GM18873 (cell line): Measurements from ENCODE around the gene OR10A2.
A peak's percentile ranks its signal among the peaks of the same experiment; 100 is the strongest.
"Not testable (repeated sequence)": the region's sequence is repeated elsewhere in the genome, so short reads cannot be mapped to it uniquely, and the experiment has no call there.

ENCODE experiments used
- ATAC-seq: cut with Tn5 transposase; IDR thresholded peaks from one replicate; pipeline ENCODE4 v1.9.1; 2021; ENCODE audit warnings: mild to moderate bottlenecking, moderate library complexity, moderate number of reproducible peaks; ENCODE audit not compliant: unreplicated experiment, low FRiP score

OR10A2 gene

GRCh38 chr11:6876914-6877313 is 14.1 kb downstream of the OR10A2 start:
- no peak for ATAC-seq

DNA sequence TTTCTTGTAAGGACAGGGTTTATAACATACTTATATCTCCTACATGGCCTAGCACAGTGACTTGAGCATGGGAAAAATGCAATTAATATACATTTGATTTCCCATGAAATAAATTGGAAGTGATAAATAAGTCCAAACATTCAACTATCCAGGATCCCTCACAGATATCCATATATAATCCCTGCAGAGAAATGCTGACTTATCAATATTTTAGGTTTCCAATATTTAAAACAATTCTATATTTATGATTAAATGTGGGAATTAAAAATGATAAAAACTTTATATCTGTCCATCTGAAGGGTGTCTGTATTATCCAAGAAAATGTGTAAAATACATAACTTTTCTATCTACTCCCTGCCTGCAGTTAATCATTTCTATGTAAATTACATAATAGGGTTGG is 19.9 kb downstream of the OR10A2 start:
- ATAC-seq: no peak

- not testable (repeated sequence) for ATAC-seq
These were observed 24.9 kb downstream of the OR10A2 start for GRCh38 chr11:6887711-6888110.

GRCh38 chr11:6888830-6889229 is 26.0 kb downstream of the OR10A2 start:
- ATAC-seq: no peak

DNA sequence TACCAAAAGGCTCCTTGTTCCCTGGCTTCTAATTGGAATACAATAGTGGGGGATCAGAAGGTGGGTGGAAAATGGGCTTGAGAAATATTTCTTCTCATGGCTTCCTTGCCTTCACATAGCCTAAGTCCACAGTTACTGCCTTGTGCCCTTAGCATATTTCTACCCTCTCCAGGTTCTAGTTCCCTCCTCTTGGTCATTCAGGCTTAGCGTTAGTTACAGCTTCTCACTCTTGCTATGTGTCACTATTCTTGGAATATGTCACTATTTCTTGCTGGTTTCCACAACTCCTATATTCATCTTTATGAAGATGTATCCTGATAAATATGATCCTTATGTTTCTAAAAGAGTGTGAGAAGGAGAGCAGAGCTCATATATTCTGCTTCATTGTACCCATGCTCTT is 27.0 kb downstream of the OR10A2 start:
- ATAC-seq: no peak

DNA sequence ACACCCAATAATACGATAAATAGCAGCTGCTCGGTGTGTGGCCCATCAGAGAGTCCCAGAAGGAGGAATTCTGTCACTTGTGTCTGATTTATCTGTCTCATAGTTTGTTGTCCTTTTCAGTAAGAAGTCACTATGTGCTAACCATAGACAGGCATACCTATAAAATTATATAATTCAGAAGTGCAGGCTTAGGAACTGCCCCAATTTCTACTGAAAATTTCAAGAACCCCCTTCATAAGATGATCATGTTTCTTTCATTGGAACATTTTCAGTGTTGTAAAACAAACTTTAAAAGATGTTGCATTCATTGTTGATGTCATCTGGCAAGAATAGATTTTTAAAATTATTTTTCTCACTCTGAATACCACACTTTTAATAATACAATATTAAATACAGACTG is 29.5 kb downstream of the OR10A2 start, which contains the start of gene OR2D2:
Gene OR2D2, minus strand, starts transcription at position 101 of the 400 bp plus-strand sequence. Its CDS starts 0 bp downstream, at position 101.
- no peak for ATAC-seq

GRCh38 chr11:6894097-6894496 is 31.2 kb downstream of the OR10A2 start:
- ATAC-seq: no peak

DNA sequence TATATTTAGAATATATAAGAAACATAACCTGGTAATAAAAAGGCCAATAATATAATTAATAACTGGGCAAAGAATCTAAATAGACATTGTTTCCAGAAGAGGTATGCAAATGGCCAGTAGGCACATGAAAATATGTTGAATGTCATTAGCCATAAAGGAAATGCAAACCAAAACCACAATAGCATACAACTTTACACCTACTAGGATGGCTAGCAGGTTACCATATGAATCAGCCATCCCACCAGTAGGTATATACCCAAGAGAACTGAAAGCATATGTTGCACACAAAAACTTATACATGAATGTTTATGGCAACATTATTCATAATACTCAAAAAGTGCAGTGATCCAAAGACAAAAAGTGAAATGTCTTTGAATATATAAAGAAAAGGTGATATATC is 32.2 kb downstream of the OR10A2 start:
- peak; percentile 79 for ATAC-seq

DNA sequence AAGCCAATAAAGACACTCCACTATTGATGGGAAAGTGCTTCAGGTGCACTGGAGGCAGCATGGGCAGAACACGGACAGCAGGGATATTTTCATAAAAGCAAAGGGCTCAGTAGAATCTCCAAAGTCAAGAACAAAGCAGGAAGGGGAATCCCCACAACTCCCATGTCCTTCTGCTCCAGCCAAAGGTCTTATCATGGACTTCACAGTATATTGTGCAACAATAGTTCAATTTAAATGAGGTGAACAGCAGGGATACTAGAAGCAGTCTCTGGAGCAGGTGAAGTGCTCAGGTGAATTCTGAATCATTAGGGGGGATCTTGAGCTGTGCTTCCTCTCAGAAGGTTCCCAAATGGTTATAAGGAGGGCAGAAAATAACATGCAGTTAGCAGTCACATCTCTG is 36.1 kb downstream of the OR10A2 start:
- ATAC-seq: no peak

DNA sequence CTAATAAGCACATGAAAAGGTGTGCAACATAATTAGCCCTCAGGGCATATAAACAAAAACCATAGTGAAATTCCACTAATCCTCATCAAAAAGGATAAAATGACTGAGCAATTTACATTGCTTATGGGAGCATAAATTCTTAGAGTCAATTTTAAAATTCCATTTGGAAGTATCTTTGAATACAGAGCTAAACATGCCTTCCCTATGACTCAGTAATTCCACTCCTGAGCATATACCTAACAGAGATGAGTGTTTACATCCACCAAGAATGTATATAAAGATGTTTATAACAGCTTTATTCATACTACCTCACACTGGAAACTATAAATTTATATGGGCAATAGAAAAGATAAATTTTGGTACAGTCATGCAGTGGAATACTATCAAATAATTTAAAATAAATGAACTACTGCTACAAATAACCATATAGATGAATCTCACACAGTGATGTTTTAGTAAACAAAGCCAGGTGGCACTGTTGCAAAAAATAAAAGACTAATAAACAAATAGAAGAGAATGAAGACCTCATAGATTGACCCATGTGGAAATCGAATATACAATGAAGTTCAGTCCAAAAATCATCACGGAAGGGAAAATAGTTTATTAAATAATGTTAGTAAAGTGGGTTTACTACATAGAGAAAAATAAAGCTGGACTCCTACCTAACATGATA is 37.6 kb downstream of the OR10A2 start:
- no peak for ATAC-seq

DNA sequence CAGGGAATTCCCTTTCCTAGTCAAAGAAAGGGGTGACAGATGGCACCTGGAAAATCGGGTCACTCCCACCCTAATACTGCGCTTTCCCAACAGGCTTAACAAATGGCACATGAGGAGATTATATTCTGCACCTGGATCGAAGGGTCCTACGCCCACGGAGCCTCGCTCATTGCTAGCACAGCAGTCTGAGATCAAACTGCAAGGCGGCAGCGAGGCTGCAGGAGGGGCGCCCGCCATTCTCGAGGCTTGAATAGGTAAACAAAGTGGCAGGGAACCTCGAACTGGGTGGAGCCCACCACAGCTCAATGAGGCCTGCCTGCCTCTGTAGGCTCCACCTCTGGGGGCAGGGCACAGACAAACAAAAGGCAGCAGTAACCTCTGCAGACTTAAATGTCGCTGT is 41.9 kb downstream of the OR10A2 start:
- ATAC-seq: not testable (repeated sequence)

DNA sequence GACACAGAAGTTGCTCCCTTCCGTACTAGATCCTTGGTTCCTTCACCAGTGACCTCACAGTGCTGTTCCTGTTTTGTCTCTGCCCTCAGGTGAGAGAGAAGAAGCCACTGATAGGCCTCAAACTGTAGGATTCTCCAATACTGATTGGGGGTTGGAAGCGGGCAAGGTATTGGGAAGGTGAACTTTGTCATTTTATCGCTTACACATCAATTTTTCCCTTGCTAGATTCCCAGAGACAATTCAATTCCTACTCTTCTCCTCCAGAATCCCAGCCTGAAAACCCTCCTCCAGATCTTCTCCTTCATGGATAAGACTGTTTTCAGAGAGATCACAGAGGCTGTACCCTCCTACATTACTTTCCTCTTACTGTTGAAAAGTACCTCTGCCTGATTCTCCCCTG is 48.5 kb downstream of the OR10A2 start:
- ATAC-seq: no peak

DNA sequence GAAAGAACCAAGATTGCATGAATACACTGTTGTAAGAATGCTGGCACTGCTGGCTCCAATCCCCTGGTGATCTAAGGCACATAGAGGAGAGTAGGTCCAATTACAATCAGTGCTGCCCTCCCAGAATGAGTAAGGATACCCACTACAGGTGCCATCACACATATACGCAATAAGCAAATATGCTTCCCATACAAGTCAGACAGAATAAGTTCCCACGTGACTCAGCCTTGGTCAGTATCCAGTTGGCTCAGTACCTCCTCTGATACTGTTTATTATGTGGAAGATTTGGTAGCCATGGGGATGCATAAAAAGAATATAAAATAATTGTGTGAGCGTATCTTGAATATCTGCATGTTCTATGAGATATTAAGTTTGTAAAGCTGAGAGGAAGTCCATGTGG is 49.1 kb downstream of the OR10A2 start:
- no peak for ATAC-seq

GRCh38 chr11:6919698-6920097 is 56.8 kb downstream of the OR10A2 start:
- ATAC-seq: no peak

- no peak for ATAC-seq
These were observed 57.8 kb downstream of the OR10A2 start, which contains the start of gene OR2D3 for GRCh38 chr11:6920702-6921101. TSS of gene OR2D3 (plus strand) at chr11:6921002. CDS start at chr11:6921002, 0 bp downstream.
